ENCODE results near the gene ITSN1. TPM values are rescaled to one million over a fixed set of nuclear protein-coding genes. Genes with fewer than 3 reads are reported as not detected.

The ITSN1 gene
- total RNA-seq (2022) (41.1 and 42.6 TPM in 2 replicates), Bru-seq, nascent RNA (percentile 69 among the genes with signal in this experiment), BruChase-seq, experiment 1, labeled RNA remaining after a 6-hour chase (percentile 70 among the genes with signal in this experiment), BruChase-seq, experiment 2, labeled RNA remaining after a 2-hour chase (percentile 68 among the genes with signal in this experiment)
- long read RNA-seq, full-length matches to known transcripts = 21 of 47 reads
- long read RNA-seq, partial matches to known transcripts = 8 of 47 reads
- long read RNA-seq, other reads (novel, unspliced or antisense) = 18 of 47 reads

DNA sequence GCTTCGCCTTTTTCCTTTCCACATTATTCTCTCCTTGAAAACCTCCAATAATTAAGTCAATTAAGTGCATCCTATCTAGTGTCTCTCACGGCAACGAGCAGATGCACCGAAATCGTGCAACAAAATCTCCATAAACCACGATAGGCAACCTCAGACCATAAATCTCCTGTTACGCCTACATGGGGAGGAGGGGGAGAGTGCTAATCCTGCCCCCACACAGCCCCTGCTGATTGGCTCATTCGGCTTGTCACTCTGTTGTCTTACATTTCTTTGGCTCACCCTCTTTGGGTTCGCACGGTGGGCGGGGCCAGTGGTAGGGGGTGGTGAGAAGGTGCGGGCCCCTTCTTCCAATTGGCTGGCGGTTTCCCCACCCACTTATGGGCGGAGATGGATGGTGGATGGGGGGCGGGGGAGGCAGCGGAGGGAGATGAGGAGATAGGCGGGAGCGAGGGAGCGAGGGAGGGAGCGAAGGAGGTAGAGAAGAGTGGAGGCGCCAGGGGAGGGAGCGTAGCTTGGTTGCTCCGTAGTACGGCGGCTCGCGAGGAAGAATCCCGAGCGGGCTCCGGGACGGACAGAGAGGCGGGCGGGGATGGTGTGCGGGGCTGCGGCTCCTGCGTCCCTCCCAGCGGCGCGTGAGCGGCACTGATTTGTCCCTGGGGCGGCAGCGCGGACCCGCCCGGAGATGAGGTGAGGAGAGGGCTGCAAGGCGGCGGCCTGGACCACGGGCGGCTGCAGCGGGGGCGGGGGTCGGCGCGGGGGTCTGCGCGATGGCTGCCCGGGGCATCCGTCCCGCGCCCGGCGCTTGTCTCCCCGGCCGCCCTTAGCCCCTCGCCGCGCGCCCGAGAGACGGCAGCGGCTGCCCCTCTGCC is at the start of gene ITSN1:
TSS of gene ITSN1 (plus strand) at position 475 of the 869 bp plus-strand sequence. CDS start 76,328 bp downstream, outside the sequence.
- ChIA-PET POLR2A (interaction anchor here (0.6 to 2.0 kb wide), 16 partner anchors 11 to 261 kb away, joined by 3 to 13 read pairs (median 4); partner anchors contain the start of genes DONSON and GART), CTCF (no interaction called here)
- intact Hi-C loops (cut with micrococcal nuclease) = loop anchor here (2.0 to 5.0 kb wide), 2 partner anchors 120 to 257 kb away; no protein-coding TSS in a partner anchor
- no TSS peak for BruUV-seq (replicated peaks)
- Mint-ChIP-seq H3K27ac (ENCODE audit: low read depth, unreplicated experiment) (peak within 1 kb of the TSS; percentile 82), H3K9me3 (ENCODE audit: unreplicated experiment) (no peaks in the 10 kb centered on the region), H3K4me3 (ENCODE audit: unreplicated experiment) (peak within 1 kb of the TSS; percentile 71), H3K36me3 (ENCODE audit: insufficient read depth, unreplicated experiment) (peaks cover 16% of the 10 kb centered on the region), H3K4me1 (ENCODE audit: insufficient read depth, unreplicated experiment) (peaks cover 26% of the 10 kb centered on the region), H3K27me3 (ENCODE audit: insufficient read depth, unreplicated experiment) (no peaks in the 10 kb centered on the region)
- DNase-seq (ENCODE audit: unreplicated experiment) = peak; percentile 100
- TF ChIP-seq, protein P1, sequence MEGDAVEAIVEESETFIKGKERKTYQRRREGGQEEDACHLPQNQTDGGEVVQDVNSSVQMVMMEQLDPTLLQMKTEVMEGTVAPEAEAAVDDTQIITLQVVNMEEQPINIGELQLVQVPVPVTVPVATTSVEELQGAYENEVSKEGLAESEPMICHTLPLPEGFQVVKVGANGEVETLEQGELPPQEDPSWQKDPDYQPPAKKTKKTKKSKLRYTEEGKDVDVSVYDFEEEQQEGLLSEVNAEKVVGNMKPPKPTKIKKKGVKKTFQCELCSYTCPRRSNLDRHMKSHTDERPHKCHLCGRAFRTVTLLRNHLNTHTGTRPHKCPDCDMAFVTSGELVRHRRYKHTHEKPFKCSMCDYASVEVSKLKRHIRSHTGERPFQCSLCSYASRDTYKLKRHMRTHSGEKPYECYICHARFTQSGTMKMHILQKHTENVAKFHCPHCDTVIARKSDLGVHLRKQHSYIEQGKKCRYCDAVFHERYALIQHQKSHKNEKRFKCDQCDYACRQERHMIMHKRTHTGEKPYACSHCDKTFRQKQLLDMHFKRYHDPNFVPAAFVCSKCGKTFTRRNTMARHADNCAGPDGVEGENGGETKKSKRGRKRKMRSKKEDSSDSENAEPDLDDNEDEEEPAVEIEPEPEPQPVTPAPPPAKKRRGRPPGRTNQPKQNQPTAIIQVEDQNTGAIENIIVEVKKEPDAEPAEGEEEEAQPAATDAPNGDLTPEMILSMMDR (IDR thresholded peaks at IDR 0.05; ENCODE audit: unreplicated experiment) = no peak

DNA sequence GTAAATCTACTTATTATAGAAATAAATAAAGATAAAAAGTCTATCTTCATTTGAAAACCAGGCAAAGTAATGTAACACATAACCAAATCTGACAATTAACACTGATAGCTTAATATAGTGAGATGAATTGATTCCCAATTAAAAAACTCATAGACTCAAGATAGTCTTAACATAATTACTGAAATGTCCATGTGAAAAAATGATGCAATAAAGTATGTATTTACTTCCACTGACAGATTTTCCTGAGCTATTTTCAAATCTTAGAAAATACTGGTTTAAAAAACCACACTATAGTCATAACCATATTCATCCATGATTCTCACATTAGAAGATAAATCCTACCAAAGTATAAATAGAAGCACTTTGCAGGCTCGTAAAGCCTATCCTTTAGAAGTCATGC is 44.2 kb upstream of the ITSN1 start:
- H3K4me1 Mint-ChIP-seq (ENCODE audit: insufficient read depth, unreplicated experiment) = no peaks in the 10 kb centered on the region
- POLR2A ChIA-PET = interaction anchor here (2.2 kb wide), 1 partner anchor 10 kb away, joined by 9 read pairs; the partner anchor contains the start of gene DONSON
- DNase-seq (ENCODE audit: unreplicated experiment) = no peak
- H3K4me3 Mint-ChIP-seq (ENCODE audit: unreplicated experiment) = no peak overlapping the region
- no peaks in the 10 kb centered on the region for H3K27me3 Mint-ChIP-seq (ENCODE audit: insufficient read depth, unreplicated experiment)
- H3K36me3 Mint-ChIP-seq (ENCODE audit: insufficient read depth, unreplicated experiment) = peaks cover 82% of the 10 kb centered on the region
- TF ChIP-seq, protein P1 (IDR thresholded peaks at IDR 0.05; ENCODE audit: unreplicated experiment) = no peak
- H3K27ac Mint-ChIP-seq (ENCODE audit: low read depth, unreplicated experiment) = no peak overlapping the region
- BruUV-seq (replicated peaks) = no TSS peak
- no peaks in the 10 kb centered on the region for H3K9me3 Mint-ChIP-seq (ENCODE audit: unreplicated experiment)
- intact Hi-C loops (cut with micrococcal nuclease) = no loop called here
- CTCF ChIA-PET = interaction anchor here (1.8 kb wide), 1 partner anchor 8 kb away, joined by 10 read pairs; no protein-coding TSS in a partner anchor

DNA sequence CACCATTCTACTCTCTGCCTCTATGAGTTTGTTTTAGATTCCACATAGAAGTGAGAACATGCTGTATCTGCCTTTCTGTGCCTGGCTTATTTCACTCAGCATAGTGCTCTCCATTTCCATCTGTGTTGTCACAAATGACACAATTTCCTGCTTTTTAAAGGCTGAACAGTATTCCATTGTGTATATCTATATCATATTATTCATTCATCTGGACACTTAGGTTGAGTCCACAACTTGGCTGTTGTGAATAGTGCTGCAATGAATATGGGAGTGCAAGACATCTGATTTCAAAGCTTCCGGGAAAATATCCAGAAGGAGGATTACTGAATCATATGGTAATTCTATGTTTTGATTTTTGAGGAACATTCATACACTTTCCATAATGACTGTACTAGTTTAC is 33.7 kb upstream of the ITSN1 start:
- Mint-ChIP-seq H3K4me3 (ENCODE audit: unreplicated experiment) (no peak overlapping the region), H3K36me3 (ENCODE audit: insufficient read depth, unreplicated experiment) (peaks cover 74% of the 10 kb centered on the region), H3K27me3 (ENCODE audit: insufficient read depth, unreplicated experiment) (no peaks in the 10 kb centered on the region), H3K9me3 (ENCODE audit: unreplicated experiment) (no peaks in the 10 kb centered on the region), H3K27ac (ENCODE audit: low read depth, unreplicated experiment) (peak overlapping the region; percentile 41), H3K4me1 (ENCODE audit: insufficient read depth, unreplicated experiment) (no peaks in the 10 kb centered on the region)
- no TSS peak for BruUV-seq (replicated peaks)
- TF ChIP-seq, protein P1 (IDR thresholded peaks at IDR 0.05; ENCODE audit: unreplicated experiment) = no peak
- CTCF ChIA-PET = interaction anchor here (0.6 to 1.2 kb wide), 4 partner anchors 8 to 760 kb away, joined by 3 to 4 read pairs (median 3); no protein-coding TSS in a partner anchor
- intact Hi-C loops (cut with micrococcal nuclease) = loop anchor here (5.0 kb wide), 2 partner anchors 246 to 411 kb away; no protein-coding TSS in a partner anchor
- POLR2A ChIA-PET = interaction anchor here (0.6 to 1.3 kb wide), 4 partner anchors 16 to 682 kb away, joined by 3 to 4 read pairs (median 3); partner anchors contain the start of gene DONSON
- no peak for DNase-seq (ENCODE audit: unreplicated experiment)

Measured in MCF 10A (cell line).